IMR-90 (cell line): ENCODE measurements around the gene NCAM1. TPM values are rescaled to one million over a fixed set of nuclear protein-coding genes. Genes with fewer than 3 reads are reported as not detected.

Experiments
- ATAC-seq: fragments of 200-7000 bp; cut with Tn5 transposase; 2 replicates; pipeline ENCODE4 v1.9.1; 2020; ENCODE audit warnings: low read depth, mild to moderate bottlenecking, moderate library complexity
- BruUV-seq: library from RNA; stranded (reverse); fragments of 400-500 nt; replicated peaks from 2 replicates; lab custom pipeline; 2021; lab: Mats Ljungman, UMichigan
- CTCF ChIA-PET: fragments of 300-600 bp; formaldehyde crosslinking; extraction: SDS; loops from one replicate; lab custom pipeline; 2021; ENCODE audit warnings: antibody characterized with exemption; lab: Yijun Ruan, JAX
- POLR2A ChIA-PET: fragments of 300-600 bp; sonication (Branson Sonifier 250); formaldehyde crosslinking; loops from one replicate; lab custom pipeline; 2022; ENCODE audit warnings: antibody characterized with exemption; ENCODE audit not compliant: unreplicated experiment; lab: Charles Lee
- DNase-seq: peaks from one replicate; pipeline ENCODE4 v3.0.0; 2013
- H2AFZ ChIP-seq: replicated peaks from 2 replicates; pipeline ENCODE3; 2013; ENCODE audit warnings: low read length, mild to moderate bottlenecking; ENCODE audit not compliant: poor library complexity
- H2AK5ac ChIP-seq: 2 replicates; pipeline ENCODE4 v1.6.1; 2013; ENCODE audit warnings: low read depth, low read length, inconsistent platforms
- H2AK9ac ChIP-seq: replicated peaks from 2 replicates; pipeline ENCODE3; 2013; ENCODE audit warnings: mild to moderate bottlenecking, low read depth, low read length, moderate library complexity; ENCODE audit not compliant: poor library complexity
- H2BK120ac ChIP-seq: 2 replicates; pipeline ENCODE4 v1.6.1; 2013; ENCODE audit warnings: low read depth, low read length, inconsistent platforms
- H2BK15ac ChIP-seq: 3 replicates; pipeline ENCODE4 v1.6.1; 2013; ENCODE audit warnings: low read depth, low read length, inconsistent platforms
- H2BK20ac ChIP-seq: 2 replicates; pipeline ENCODE4 v1.6.1; 2013; ENCODE audit warnings: low read depth, mild to moderate bottlenecking, inconsistent platforms, low read length, moderate library complexity
- H2BK5ac ChIP-seq: 2 replicates; pipeline ENCODE4 v1.6.1; 2013; ENCODE audit warnings: mild to moderate bottlenecking, low read depth, low read length, inconsistent platforms; ENCODE audit not compliant: poor library complexity, severe bottlenecking
- H3K14ac ChIP-seq: replicated peaks from 2 replicates; pipeline ENCODE4 v1.6.1; 2013; ENCODE audit warnings: low read depth, low read length, inconsistent platforms
- H3K18ac ChIP-seq: 2 replicates; pipeline ENCODE4 v1.6.1; 2013; ENCODE audit warnings: low read depth, low read length, control low read depth
- H3K23ac ChIP-seq: 2 replicates; pipeline ENCODE4 v1.6.1; 2013; ENCODE audit warnings: low read depth, low read length, inconsistent platforms
- H3K27ac ChIP-seq: 2 replicates; pipeline ENCODE4 v1.5.1; 2013; ENCODE audit warnings: mild to moderate bottlenecking, control low read depth, low read length; ENCODE audit not compliant: insufficient read depth
- H3K27me3 ChIP-seq: 2 replicates; pipeline ENCODE4 v1.6.1; 2013; ENCODE audit warnings: low read length; ENCODE audit not compliant: control insufficient read depth, insufficient read depth
- H3K36me3 ChIP-seq: 2 replicates; pipeline ENCODE4 v1.6.1; 2013; ENCODE audit warnings: low read length, mixed read lengths; ENCODE audit not compliant: control insufficient read depth, insufficient read depth
- H3K4ac ChIP-seq: 2 replicates; pipeline ENCODE4 v1.6.1; 2013; ENCODE audit warnings: low read depth, low read length, inconsistent platforms
- H3K4me1 ChIP-seq: 2 replicates; pipeline ENCODE4 v1.6.1; 2013; ENCODE audit warnings: low read length, mixed read lengths; ENCODE audit not compliant: control insufficient read depth, insufficient read depth
- H3K4me2 ChIP-seq: 2 replicates; pipeline ENCODE4 v1.6.1; 2013; ENCODE audit warnings: low read depth, mild to moderate bottlenecking, control low read depth, low read length, moderate library complexity
- H3K4me3 ChIP-seq: 2 replicates; pipeline ENCODE4 v1.5.1; 2013; ENCODE audit warnings: low read depth, mild to moderate bottlenecking, control low read depth, low read length, moderate library complexity; ENCODE audit not compliant: insufficient read depth
- H3K56ac ChIP-seq: 2 replicates; pipeline ENCODE4 v1.6.1; 2013; ENCODE audit warnings: low read length, inconsistent platforms; ENCODE audit not compliant: insufficient read depth; ENCODE audit errors: extremely low read depth
- H3K79me1 ChIP-seq, 2 experiments: 2 replicates each; pipeline ENCODE4 v1.6.1; 2013; ENCODE audit warnings: low read length in 2 of 2, inconsistent platforms in 1 of 2, low read depth in 1 of 2
- H3K9ac ChIP-seq: 2 replicates; pipeline ENCODE4 v1.6.1; 2013; ENCODE audit warnings: low read depth, low read length, control low read depth
- H3K9me1 ChIP-seq: 2 replicates; pipeline ENCODE4 v1.6.1; 2013; ENCODE audit warnings: low read length, inconsistent platforms; ENCODE audit not compliant: insufficient read depth
- H3K9me3 ChIP-seq: 2 replicates; pipeline ENCODE4 v1.6.1; 2013; ENCODE audit warnings: low read length; ENCODE audit not compliant: control insufficient read depth, insufficient read depth
- H4K20me1 ChIP-seq: 2 replicates; pipeline ENCODE4 v1.6.1; 2013; ENCODE audit warnings: low read length, inconsistent platforms; ENCODE audit not compliant: insufficient read depth
- H4K5ac ChIP-seq: 2 replicates; pipeline ENCODE4 v1.6.1; 2013; ENCODE audit warnings: mild to moderate bottlenecking, low read depth, low read length, control low read depth
- H4K8ac ChIP-seq, 2 experiments: 2 replicates each; pipeline ENCODE4 v1.6.1; 2013; ENCODE audit warnings: low read depth in 2 of 2, low read length in 2 of 2, control low read depth in 1 of 2, inconsistent platforms in 1 of 2
- H4K91ac ChIP-seq: 2 replicates; pipeline ENCODE4 v1.6.1; 2013; ENCODE audit warnings: low read depth, low read length, inconsistent platforms; ENCODE audit not compliant: insufficient read depth
- CEBPB ChIP-seq: IDR thresholded peaks from 2 replicates; pipeline ENCODE4 v1.6.1; 2012; ENCODE audit warnings: low read depth, low read length, improper control_type of control experiment
- WGBS, 2 experiments: methylation state at CpG; one replicate each; pipeline versions ENCODE4 v1.1.5 to v1.1.7; 2013; ENCODE audit warnings: missing lambda C conversion rate in 2 of 2; ENCODE audit not compliant: insufficient read length in 1 of 2; ENCODE audit errors: extremely low coverage in 2 of 2; 5-methylcytosine and 5-hydroxymethylcytosine counted together
- dilution Hi-C: fragments of 300-500 bp; cut with HindIII; formaldehyde crosslinking; loops from one replicate; pipeline ENCODE4 v1.14.3; 2018; ENCODE audit warnings: low sequenced_read_pairs; ENCODE audit not compliant: unreplicated experiment
- in situ Hi-C: fragments of 300-500 bp; cut with MboI; formaldehyde crosslinking; loops from 3 replicates; pipeline ENCODE4 v1.14.3; 2019; ENCODE audit warnings: low sequenced_read_pairs, inconsistent platforms, mixed read lengths
- intact Hi-C: fragments of 100-400 bp; cut with micrococcal nuclease; formaldehyde crosslinking; loops from 2 replicates; pipeline ENCODE4 v1.10.0; 2022
- polyA plus RNA-seq, 3 experiments: library from polyadenylated mRNA; depleted of rRNA; stranded (reverse); fragments of >200 nt; gene quantifications; 2 replicates each; pipeline ENCODE4 v1.2.3, GENCODE V29; 2012; ENCODE audit warnings: low replicate concordance in 1 of 3
- total RNA-seq: library from RNA; depleted of rRNA; stranded (reverse); fragments of >200 nt; gene quantifications from 2 replicates; pipeline ENCODE4 v1.2.3, GENCODE V29; 2012

NCAM1 gene
- total and polyA plus RNA-seq, 2 of the 4 experiments (the other 2 are of a cell fraction): 0.09 to 0.18 TPM

GRCh38 chr11:113124578-113124977 is 163.4 kb downstream of the NCAM1 start:
- Histone ChIP-seq H3K9me3 (no peaks in the 10 kb centered on the region), H3K27ac (no peak overlapping the region), H3K23ac (no peak overlapping the region), H3K18ac (no peak overlapping the region), H3K79me1 (no peaks in the 10 kb centered on the region), H3K9ac (no peak overlapping the region), H2BK120ac (no peak overlapping the region), H2AK5ac (no peak overlapping the region), H4K5ac (no peak overlapping the region), H4K91ac (no peak overlapping the region), H2BK20ac (no peak overlapping the region), H2BK5ac (no peak overlapping the region), H3K56ac (no peak overlapping the region), H2AFZ (no peak overlapping the region), H3K4ac (no peak overlapping the region), H2AK9ac (no peak overlapping the region), H3K4me1 (no peaks in the 10 kb centered on the region), H3K4me3 (no peak overlapping the region), H4K8ac (no peak overlapping the region), H3K4me2 (no peak overlapping the region), H3K9me1 (no peaks in the 10 kb centered on the region), H3K36me3 (no peaks in the 10 kb centered on the region), H2BK15ac (no peak overlapping the region), H3K27me3 (no peaks in the 10 kb centered on the region), H4K20me1 (no peaks in the 10 kb centered on the region), H3K14ac (no peak overlapping the region)
- dilution Hi-C loops (no loop called here), intact Hi-C loops (no loop called here), in situ Hi-C loops (no loop called here)
- no peak for DNase-seq
- no peak for ATAC-seq
- no CpG with 5 or more reads among the region's 8 CpGs for WGBS, 2 experiments
- TF ChIP-seq CEBPB: no peak
- no TSS peak for BruUV-seq
- POLR2A ChIA-PET: no interaction called here
- CTCF ChIA-PET: interaction anchor here (0.5 kb wide), 1 partner anchor 839 kb away, joined by 3 read pairs; no protein-coding TSS in a partner anchor
